Astrocyte (in vitro differentiated cells and primary cell): Measurements from ENCODE around the gene ENPP6.

Experiments used
- CTCF ChIP-seq: IDR thresholded peaks from 2 replicates; pipeline ENCODE4 v1.5.1; 2011; ENCODE audit warnings: low read depth, mild to moderate bottlenecking, inconsistent platforms, low read length, moderate library complexity; ENCODE audit not compliant: insufficient read depth
- EZH2 ChIP-seq: IDR thresholded peaks from 2 replicates; pipeline ENCODE4 v1.6.1; 2012; ENCODE audit warnings: mild to moderate bottlenecking, low read length, inconsistent platforms; ENCODE audit not compliant: insufficient read depth

- no peak for TF ChIP-seq CTCF
- no peak for TF ChIP-seq EZH2
Observed at GRCh38 chr4:184232202-184232601, 14.5 kb upstream of the ENPP6 start.
